Upper lobe of left lung (tissue), 4 donors: ENCODE data around the gene DIDO1.

ENCODE experiments used
- POLR2A ChIP-seq, 4 donors: fragments of 450-650 bp; IDR thresholded peaks; one replicate each; pipeline ENCODE4 v1.5.1; 2016 to 2017; ENCODE audit warnings: antibody characterized with exemption in 4 of 4, mild to moderate bottlenecking in 2 of 4
- TF ChIP-seq, protein P1 (sequence below), 6 experiments: fragments of 450-650 bp in 4 of 6; fragments of 200-600 bp in 2 of 6; sonication (generic) in 2 of 6; IDR thresholded peaks; one replicate each; pipeline ENCODE4 v1.5.1; 2016 to 2019; ENCODE audit warnings: antibody characterized with exemption in 6 of 6

DNA sequence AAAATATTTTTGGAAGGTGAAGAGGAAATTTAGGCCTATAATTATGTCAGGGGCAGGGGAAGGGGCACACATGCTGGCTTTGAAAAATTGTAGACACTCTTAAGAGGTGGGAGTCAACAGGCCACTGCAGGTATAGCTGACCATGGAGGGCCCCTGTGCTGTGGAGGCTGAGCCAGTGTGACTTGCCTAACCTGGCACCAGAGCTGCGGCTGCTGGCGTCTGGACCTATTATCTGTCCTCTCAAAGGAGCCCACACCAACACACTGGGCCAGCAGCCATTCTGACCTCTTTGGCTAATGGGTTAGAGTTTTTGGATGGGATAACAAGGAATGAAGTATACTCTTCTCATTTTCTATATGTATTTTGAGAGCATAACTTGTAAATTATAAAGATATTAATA, 16.2 kb upstream of the DIDO1 start:
- no peak for TF ChIP-seq POLR2A (IDR thresholded peaks at IDR 0.05)
- TF ChIP-seq, protein P1, sequence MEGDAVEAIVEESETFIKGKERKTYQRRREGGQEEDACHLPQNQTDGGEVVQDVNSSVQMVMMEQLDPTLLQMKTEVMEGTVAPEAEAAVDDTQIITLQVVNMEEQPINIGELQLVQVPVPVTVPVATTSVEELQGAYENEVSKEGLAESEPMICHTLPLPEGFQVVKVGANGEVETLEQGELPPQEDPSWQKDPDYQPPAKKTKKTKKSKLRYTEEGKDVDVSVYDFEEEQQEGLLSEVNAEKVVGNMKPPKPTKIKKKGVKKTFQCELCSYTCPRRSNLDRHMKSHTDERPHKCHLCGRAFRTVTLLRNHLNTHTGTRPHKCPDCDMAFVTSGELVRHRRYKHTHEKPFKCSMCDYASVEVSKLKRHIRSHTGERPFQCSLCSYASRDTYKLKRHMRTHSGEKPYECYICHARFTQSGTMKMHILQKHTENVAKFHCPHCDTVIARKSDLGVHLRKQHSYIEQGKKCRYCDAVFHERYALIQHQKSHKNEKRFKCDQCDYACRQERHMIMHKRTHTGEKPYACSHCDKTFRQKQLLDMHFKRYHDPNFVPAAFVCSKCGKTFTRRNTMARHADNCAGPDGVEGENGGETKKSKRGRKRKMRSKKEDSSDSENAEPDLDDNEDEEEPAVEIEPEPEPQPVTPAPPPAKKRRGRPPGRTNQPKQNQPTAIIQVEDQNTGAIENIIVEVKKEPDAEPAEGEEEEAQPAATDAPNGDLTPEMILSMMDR (IDR thresholded peaks at IDR 0.05), result no peak
